ENCODE results near the gene APBA2.

The APBA2 gene

GRCh38 chr15:28868744-28869345, 16.9 kb upstream of the APBA2 start:
- no peaks in the 10 kb centered on the region for H3K36me3 ChIP-seq (replicated peaks; ENCODE audit: low read depth, low read length)
- no peaks in the 10 kb centered on the region for H4K20me1 ChIP-seq (ENCODE audit: insufficient read depth, low read length)
- H3K9me3 ChIP-seq (ENCODE audit: insufficient read depth, low read length), result no peaks in the 10 kb centered on the region
- H3K4me3 ChIP-seq (ENCODE audit: low read length), result no peak overlapping the region
- no peak overlapping the region for H3K9ac ChIP-seq (ENCODE audit: low read length)
- no peaks in the 10 kb centered on the region for H3K27me3 ChIP-seq (ENCODE audit: low read depth, low read length)
- H3K79me2 ChIP-seq (ENCODE audit: low read length), result no peaks in the 10 kb centered on the region
- no peak overlapping the region for H2AFZ ChIP-seq (ENCODE audit: low read depth, low read length)
- TF ChIP-seq, protein P1, sequence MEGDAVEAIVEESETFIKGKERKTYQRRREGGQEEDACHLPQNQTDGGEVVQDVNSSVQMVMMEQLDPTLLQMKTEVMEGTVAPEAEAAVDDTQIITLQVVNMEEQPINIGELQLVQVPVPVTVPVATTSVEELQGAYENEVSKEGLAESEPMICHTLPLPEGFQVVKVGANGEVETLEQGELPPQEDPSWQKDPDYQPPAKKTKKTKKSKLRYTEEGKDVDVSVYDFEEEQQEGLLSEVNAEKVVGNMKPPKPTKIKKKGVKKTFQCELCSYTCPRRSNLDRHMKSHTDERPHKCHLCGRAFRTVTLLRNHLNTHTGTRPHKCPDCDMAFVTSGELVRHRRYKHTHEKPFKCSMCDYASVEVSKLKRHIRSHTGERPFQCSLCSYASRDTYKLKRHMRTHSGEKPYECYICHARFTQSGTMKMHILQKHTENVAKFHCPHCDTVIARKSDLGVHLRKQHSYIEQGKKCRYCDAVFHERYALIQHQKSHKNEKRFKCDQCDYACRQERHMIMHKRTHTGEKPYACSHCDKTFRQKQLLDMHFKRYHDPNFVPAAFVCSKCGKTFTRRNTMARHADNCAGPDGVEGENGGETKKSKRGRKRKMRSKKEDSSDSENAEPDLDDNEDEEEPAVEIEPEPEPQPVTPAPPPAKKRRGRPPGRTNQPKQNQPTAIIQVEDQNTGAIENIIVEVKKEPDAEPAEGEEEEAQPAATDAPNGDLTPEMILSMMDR (IDR thresholded peaks at IDR 0.05; ENCODE audit: low read depth, low read length), result no peak
- no peak for TF ChIP-seq EZH2phosphoT487 (IDR thresholded peaks at IDR 0.05; ENCODE audit: low read depth)
- no peak overlapping the region for H3K27ac ChIP-seq (ENCODE audit: low read length)
- no peak overlapping the region for H3K4me2 ChIP-seq (ENCODE audit: low read length)
- no peaks in the 10 kb centered on the region for H3K4me1 ChIP-seq (ENCODE audit: low read length)

GRCh38 chr15:28871168-28871567, 14.6 kb upstream of the APBA2 start:
- Histone ChIP-seq H4K20me1 (ENCODE audit: insufficient read depth, low read length) (no peaks in the 10 kb centered on the region), H3K27me3 (ENCODE audit: low read depth, low read length) (no peaks in the 10 kb centered on the region), H3K9ac (ENCODE audit: low read length) (no peak overlapping the region), H3K79me2 (ENCODE audit: low read length) (no peaks in the 10 kb centered on the region), H2AFZ (ENCODE audit: low read depth, low read length) (no peak overlapping the region), H3K4me3 (ENCODE audit: low read length) (no peak overlapping the region), H3K9me3 (ENCODE audit: insufficient read depth, low read length) (no peaks in the 10 kb centered on the region), H3K4me2 (ENCODE audit: low read length) (no peak overlapping the region), H3K4me1 (ENCODE audit: low read length) (no peaks in the 10 kb centered on the region), H3K27ac (ENCODE audit: low read length) (no peak overlapping the region), H3K36me3 (replicated peaks; ENCODE audit: low read depth, low read length) (no peaks in the 10 kb centered on the region)
- TF ChIP-seq EZH2phosphoT487 (IDR thresholded peaks at IDR 0.05; ENCODE audit: low read depth), result no peak
- TF ChIP-seq, protein P1 (IDR thresholded peaks at IDR 0.05; ENCODE audit: low read depth, low read length), result no peak

- no peaks in the 10 kb centered on the region for H3K79me2 ChIP-seq (ENCODE audit: low read length)
- TF ChIP-seq, protein P1 (IDR thresholded peaks at IDR 0.05; ENCODE audit: low read depth, low read length), result no peak
- TF ChIP-seq EZH2phosphoT487 (IDR thresholded peaks at IDR 0.05; ENCODE audit: low read depth), result no peak
- no peaks in the 10 kb centered on the region for H4K20me1 ChIP-seq (ENCODE audit: insufficient read depth, low read length)
- H3K4me3 ChIP-seq (ENCODE audit: low read length), result no peak overlapping the region
- H3K4me2 ChIP-seq (ENCODE audit: low read length), result no peak overlapping the region
- H3K36me3 ChIP-seq (replicated peaks; ENCODE audit: low read depth, low read length), result no peaks in the 10 kb centered on the region
- no peaks in the 10 kb centered on the region for H3K27me3 ChIP-seq (ENCODE audit: low read depth, low read length)
- no peak overlapping the region for H3K9ac ChIP-seq (ENCODE audit: low read length)
- no peak overlapping the region for H3K27ac ChIP-seq (ENCODE audit: low read length)
- H3K4me1 ChIP-seq (ENCODE audit: low read length), result no peaks in the 10 kb centered on the region
- no peaks in the 10 kb centered on the region for H3K9me3 ChIP-seq (ENCODE audit: insufficient read depth, low read length)
- no peak overlapping the region for H2AFZ ChIP-seq (ENCODE audit: low read depth, low read length)
Measured at GRCh38 chr15:28873006-28873405, 12.8 kb upstream of the APBA2 start.

- Histone ChIP-seq H3K9me3 (ENCODE audit: insufficient read depth, low read length) (no peaks in the 10 kb centered on the region), H3K4me1 (ENCODE audit: low read length) (no peaks in the 10 kb centered on the region), H3K27me3 (ENCODE audit: low read depth, low read length) (no peaks in the 10 kb centered on the region), H3K4me3 (ENCODE audit: low read length) (no peak overlapping the region), H2AFZ (ENCODE audit: low read depth, low read length) (no peak overlapping the region), H3K36me3 (replicated peaks; ENCODE audit: low read depth, low read length) (no peaks in the 10 kb centered on the region), H3K27ac (ENCODE audit: low read length) (no peak overlapping the region), H3K79me2 (ENCODE audit: low read length) (no peaks in the 10 kb centered on the region), H4K20me1 (ENCODE audit: insufficient read depth, low read length) (no peaks in the 10 kb centered on the region), H3K9ac (ENCODE audit: low read length) (no peak overlapping the region), H3K4me2 (ENCODE audit: low read length) (no peak overlapping the region)
- TF ChIP-seq, protein P1 (IDR thresholded peaks at IDR 0.05; ENCODE audit: low read depth, low read length), result no peak; the same call in 1 of the 2 replicates
- no peak for TF ChIP-seq EZH2phosphoT487 (IDR thresholded peaks at IDR 0.05; ENCODE audit: low read depth)
Measured at GRCh38 chr15:28873585-28874190, 12.1 kb upstream of the APBA2 start.
